NCI-H524 treated with DMSO at 0.1 percent for 48 hours (cell line): ENCODE results near the gene CCDC188.

Experiments
- DNase-seq: peaks from one replicate; lab custom pipeline; 2025; lab: John Stamatoyannopoulos, UW

CCDC188 gene

DNA sequence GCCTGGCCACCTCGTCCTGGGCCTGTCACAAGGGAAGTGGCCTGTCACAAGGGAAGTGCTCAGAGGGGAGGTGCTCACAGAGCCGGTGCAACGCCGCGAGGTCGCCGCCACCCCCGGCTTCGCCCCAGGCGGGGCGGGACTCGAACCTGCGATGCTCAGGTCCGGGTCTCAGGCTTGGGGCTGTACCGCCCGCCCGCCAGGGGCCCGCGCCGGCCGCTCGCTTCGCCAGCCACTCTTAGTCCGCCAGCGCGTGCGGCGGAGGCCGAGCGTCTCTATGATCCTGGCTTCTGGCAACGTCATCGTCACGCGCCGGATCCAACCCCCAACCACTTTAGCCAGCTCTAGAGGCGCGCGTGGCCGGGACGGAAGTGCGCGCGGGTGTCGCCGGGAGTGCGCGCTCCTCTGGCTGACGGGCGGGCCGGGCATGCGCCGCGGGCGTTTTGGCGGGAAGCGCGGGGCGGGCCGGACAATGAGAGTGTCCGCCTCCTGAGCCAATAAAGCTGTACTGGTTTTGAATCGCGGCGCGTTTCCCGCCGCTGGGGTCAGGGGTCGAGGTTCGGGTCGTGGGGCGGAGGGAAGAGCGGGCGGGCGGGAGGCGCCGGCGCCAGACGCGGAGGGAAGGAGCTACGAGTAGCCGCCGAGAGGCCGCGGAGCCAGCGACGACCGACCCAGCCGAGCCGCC lies 33.8 kb downstream of the CCDC188 start, which contains the start of gene TRMT2A:
TSS of gene TRMT2A (minus strand) at position 276 of the 682 bp plus-strand sequence. CDS start 320 bp downstream, outside the sequence.
- peak; percentile 86 for DNase-seq

DNA sequence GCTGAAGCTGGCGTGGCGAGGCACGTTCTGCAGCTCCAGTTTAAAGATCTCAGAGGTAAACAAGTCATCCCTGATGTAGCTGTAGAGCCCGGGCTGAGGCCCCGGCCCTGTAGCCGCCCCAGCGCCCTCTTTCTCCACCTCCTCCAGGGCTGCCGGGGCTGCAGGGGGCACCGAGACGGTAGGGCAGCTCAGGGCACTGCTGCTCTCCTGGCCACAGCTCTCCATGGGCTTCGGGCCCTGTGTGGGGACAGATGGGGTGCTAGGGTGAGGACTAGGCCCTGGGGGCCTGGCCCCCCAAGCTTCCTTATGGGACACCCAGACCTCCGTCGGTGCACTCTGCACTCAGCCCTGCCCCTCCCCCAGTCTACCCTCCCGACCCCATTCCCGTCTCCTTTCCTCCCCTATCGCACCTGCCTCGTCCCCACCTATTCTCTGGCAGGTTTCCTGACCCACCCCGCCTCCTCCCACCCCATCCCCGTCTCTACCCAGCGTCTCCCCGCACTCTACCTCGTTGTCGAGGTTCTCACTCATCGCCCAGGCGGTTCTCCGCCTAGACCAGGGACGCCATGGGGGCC lies 34.4 kb downstream of the CCDC188 start:
- no peak for DNase-seq

DNA sequence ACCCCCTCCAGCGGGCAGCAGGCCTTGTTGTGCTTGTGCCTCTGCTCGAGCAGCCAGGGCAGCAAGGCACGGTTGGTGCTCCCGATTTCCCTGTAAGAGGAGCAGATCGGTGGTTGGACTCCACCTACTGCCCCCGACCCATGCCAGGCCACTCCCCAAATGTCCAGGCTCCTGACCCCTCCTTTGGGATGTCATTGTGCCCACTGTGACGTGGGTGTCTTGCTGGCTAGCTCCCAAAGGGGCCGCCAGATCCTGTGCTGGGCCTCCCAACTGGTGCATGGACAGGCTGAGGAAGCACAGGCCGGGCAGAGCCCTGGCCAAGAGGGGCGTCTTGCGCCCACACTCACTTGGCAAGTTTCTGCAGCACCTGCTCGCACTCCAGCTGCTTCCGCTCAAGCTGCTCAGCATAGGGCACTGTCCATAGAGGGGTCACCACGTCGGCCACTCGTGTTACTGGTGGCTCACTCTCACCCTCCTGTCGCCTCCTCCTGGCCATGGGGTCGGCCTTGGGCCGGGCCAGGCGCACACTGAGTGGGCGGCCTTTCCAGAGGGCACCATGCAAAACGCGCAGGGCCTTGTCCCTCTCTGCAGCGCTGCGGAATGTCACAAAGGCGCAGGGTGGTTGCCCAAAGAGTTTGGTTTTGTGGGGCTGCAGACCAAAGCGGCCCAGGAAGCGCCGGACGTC lies 35.0 kb downstream of the CCDC188 start, which contains the start of gene RANBP1:
TSS of gene RANBP1 (plus strand) at position 414 of the 685 bp plus-strand sequence. CDS start at position 495, 81 bp downstream.
- no peak for DNase-seq

DNA sequence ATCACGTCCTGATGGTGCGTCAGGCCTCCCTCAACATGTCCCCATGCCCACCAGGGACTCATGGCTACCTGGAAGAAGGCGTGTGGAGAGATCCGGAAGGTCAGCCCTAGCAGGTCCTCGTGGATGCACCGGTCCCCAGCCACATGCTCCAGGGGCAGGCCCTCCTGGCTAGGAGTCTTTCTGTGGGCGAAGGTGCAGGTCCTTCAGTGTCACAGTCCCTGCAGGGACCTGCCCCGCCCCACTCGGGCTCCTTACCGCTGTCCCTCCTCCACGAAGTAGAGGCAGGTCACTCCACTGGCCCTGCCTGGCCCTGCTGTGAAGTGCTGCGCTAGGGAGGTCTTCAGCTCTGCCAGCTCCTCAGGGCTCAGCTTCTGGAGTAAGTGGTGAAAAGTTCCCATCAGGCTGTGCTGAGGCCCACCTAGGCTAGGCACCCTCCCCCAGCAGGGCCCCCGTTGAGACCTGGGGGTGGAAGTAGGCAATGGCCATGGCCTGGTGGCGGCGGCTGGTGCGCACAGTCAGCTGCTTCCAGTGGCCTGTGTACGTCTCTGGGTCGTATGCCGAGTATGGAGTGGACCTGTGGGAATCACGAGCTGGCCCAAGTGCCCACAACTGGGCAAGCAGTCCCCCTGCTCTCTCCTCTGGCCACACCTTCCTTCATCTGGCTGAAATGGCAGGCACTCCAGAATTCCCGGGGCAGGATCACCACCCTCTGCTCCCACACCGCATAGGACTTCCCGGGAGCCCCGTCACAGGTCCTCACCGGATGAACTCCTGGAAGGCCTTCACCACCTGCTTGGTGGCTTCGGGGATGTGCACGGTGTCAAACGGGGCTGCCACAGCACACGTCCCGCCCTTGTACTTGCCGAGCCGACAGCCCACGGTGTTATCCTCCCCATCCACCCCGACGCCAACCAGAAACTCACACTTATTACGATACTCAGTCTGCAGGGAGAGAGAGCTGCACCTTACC lies 36.1 kb downstream of the CCDC188 start:
- no peak for DNase-seq

DNA sequence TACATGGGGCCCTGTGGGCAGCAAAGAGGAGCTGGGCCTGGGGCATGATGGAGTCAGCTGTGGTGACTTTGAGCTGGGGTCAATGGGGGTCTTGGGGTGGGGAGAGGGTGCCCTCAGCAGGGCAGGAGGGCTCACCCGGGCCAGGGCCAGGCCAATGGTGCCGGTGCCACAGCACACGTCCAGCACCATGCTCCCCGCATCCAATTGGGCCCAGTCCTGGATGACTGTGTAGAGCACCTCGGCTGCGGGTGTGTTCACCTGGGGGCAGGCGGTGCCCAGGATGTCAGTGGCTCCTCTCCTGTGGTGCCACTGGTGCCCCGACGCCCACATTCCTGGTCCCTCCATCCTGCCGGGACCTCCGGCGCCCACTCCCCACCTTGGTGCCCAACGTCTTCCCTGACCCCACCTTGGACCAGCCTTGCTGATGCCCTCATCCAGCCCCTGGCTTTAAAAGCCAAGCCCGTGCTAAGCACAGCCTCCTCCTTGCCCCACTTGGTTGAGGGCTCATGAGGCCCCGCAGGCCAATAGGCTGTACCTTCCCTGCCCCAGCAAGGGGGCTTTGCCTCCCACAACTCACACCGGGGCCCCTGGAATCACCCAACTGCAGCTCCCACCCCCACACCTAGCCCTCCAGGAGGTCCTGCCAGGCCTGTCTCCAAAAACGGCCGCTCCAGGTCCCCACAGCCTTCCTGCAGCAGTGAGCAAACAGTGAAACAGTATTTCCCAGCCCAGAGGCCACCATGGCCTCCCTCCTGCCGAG lies 37.1 kb downstream of the CCDC188 start:
- no peak for DNase-seq

DNA sequence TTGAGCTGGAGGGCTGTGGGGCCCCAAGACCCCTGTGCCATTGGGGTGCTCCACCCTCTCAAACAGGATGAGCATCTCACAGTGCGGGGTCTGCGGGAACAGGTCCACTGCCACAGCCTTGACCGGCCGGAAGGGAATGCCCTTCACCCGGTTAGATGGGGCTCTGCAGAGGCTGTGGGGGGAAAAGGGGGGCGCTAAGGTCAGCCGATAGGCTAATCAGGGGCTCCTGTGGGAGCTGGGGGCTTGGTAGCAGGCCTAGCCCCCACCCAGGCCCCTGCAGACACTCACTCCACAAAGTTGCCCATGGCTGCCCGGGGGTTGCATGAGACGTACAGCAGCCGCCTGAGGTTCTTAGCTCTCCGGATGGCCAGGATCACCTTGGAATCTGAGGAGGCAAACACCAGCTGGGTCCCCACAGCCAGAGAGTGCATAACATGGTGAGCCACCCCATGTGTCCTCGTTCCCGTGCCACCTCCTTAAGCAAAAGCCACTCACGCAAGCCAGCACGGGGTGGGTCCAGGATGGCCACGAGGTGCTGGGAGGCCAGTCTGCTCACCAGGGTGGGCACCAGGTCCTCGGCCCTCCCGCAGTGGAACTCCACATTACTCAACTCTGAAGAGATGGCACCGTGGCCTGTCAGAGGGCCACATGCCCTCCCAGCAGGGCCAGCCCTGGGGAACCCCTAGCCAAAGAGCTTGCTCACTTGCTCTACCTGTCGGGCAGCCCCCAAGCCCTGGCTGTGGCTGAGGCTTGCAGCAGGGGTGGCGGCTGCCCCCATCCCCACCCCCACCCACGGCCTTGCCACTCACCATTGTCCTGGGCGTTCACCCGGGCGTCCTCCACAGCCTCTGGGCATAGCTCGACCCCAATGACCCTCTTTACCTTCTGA lies 38.0 kb downstream of the CCDC188 start:
- no peak for DNase-seq

DNA sequence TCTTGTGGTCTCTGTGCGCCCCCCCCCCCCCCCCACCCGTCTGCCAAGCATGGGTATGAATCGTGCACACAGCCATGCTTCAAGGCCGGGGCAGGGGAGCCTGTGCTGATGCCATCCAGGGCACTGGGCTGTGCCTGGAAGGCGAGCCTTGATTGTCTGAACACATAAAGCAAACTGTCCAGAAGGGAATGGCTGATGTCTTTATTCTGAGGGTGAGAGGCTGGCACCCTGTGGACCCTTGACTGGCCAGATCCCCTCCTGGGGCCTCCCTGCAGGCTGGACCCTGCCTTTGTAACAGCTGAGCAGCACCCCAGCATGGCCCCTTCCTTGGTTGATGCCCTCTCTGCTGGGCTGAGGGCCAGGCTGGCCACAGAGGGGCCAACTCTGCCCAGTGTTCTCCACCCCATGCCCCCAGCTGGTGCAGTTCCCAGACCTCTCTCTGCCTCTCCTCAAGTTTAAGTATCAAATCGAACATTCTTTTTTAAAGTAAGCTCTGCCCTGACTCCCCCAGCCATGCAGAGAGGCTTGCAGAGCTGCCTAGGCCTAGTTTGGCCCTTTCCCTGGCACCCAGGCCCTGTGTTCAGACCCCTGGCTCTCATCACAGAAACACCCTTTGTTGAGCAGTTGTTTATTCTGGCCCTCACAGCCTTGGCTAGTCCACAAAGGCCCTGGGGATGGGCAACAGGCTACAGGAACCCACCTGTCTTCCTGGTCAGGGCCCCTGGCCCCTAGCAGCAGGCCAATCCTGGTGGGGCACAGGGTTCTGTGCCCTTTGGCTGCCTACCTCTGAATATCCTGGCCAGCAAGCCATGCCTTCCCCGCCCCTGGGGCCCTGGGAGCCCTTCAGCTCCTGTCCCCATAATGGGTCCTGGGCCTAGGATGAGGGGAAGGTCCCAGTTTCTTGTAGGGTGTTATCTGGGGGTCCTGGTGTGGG lies 38.9 kb downstream of the CCDC188 start:
- DNase-seq = no peak

DNA sequence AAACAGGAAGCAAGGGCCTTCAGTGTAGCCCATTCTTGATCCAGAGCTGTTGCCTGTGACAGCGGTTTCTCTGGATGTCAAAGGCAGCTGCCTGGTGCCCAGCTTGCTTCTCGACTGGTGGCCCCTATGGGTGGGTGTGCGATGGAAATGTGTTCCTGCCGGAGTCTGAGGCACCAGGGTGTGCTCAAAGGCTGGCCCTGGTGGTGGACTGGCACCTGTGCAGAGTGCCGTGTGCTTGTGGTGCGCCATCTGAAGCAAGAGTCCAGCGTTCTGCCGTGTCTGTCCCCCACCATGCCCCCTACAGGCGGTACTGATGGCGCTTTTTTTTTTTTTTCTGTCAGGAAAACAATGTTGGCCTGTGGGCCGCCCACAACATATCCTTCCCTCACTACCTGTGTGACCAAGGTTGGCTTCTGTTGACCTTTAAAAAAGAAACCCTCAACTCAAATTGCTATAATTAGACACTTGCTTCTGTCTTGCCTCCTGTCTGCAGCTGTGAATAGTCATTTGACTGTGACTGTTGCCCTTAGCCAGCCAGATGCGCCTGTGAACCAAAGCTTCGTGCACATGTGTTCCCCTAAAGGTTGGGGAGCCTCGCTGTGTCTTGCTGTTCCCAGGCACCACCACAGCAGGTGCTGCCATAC lies 39.7 kb downstream of the CCDC188 start:
- no peak for DNase-seq

DNA sequence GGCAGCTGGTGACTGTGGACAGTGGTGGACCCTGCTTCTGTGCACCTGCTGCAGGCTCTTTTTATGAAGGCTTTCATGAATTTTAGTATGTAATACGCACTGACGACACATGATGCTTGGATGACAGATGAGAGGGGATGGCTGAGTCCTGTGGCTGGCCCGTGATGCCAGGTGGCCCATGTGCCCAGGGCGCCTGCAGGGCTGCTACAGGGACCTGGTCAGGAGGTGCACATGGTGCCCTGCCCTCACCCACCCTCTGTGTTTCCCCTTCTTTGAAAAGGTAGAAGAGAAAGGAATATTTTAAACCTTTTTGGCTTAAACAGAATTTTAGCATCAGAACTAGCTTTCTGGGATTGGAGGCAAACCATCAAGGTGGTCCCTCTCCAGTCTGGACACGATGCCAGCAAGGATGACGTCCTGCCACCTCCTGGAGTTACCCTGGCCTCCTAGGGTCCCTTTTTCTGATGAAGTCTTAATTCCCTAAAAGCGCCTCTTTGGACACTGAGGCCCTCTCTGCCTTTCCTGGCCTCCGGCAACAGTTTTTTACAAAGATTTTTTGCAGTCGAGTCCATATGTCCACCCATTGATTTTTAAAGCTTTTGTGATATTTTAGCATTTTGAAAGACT lies 40.4 kb downstream of the CCDC188 start:
- no peak for DNase-seq

DNA sequence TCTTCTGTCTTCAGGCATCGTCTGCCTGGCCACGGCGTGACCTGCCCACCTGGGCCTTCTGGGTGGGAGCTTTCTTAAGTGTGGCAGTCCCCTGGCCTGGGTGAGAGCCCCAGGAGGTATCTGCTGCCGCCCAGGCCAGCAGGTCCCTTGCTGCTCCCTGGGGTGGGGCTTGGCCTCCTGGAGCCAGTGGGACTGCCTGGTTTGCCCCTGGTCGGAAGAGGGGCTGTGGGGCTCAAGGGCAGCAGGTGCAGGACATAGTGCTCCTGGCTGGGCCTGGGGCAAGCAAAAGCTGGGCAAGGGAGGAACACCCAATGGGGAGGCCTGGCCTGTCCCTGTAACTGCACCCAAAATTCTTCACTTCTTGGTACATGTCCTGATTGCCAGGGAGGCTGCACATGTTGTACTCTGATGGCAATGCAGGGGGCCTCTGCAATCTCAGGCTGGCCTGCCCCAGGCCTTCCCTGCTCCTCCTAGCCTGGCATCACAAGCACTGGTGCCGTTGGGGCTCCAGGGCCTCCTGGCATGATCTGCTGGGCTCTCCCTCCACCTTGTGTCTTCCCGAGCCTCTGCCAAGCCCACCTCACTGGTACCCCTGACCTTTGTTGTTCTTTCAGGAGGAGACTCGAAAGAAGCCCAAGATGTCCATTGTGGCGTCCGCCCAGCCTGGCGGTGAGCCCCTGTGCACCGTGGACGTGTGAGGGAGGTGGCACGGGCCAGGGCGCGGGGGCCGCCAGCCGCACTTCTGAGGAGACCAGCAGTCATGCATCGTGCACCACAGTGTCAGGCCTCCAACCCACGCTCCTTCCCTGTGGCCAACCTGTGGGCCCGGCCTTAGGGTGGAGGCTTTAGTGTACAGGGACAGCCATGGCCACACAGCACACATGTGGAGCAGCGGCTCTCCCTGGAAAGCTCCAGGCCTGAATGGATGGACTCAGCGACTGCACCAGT lies 41.2 kb downstream of the CCDC188 start:
- DNase-seq = no peak

DNA sequence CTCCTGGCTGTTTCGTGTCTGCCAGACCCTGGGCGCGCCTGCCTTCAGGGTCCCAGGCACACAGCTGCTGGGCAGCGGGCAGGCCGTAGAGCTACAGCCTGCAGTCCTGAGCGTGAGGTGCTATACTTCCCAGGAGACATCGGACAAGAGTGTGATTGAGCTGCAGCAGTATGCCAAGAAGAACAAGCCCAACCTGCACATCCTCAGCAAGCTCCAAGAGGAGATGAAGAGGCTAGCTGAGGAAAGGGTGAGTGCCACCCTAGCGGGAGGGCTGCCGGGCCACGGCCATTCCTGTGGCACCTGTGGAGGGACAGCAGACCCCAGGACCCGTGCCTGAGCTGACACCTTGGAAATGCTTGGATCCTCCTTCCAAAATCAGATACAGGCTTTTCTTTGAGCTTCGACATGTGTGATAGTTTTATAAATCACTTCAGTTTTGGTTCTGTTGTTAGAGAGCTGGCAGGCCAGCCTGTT lies 42.1 kb downstream of the CCDC188 start:
- no peak for DNase-seq

DNA sequence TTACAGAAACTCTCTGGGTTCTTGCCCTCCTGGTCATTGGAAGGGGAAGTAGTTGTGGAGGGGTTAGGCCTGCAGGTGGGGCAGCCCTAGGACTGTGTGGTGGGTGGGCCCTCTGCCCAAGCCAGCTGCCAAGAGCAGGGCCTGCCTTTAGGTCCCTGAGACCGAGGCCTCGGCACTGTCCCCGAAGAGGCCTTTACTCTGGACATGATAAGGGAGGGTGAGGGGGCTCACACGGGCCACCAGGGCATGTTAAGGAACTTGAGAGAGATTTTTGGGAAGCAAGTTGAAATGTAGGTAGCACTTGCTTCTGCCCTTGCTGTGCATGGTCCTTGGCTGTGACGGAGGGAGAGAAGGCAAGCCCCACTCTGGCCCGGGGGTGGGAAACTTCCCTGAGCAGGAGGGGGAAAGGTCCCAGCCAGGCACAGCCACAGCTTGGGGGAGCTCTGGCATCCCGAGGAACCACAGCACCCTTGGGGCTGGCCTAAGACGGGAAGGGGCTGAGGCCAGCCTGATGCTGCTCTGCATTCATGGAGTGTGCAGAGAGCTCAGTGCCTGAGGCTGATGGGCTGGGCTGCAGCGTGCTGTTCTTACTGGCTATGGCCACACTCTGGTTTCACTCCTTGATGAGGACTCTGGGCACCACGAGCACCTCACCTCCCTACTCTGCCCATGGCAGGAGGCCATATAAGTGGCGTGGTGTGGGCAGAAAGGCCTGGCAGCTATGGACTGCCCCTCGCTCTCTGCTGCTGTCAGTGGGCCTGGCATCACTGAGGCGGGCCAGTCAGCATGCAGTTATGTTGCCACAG lies 42.7 kb downstream of the CCDC188 start:
- no peak for DNase-seq

DNA sequence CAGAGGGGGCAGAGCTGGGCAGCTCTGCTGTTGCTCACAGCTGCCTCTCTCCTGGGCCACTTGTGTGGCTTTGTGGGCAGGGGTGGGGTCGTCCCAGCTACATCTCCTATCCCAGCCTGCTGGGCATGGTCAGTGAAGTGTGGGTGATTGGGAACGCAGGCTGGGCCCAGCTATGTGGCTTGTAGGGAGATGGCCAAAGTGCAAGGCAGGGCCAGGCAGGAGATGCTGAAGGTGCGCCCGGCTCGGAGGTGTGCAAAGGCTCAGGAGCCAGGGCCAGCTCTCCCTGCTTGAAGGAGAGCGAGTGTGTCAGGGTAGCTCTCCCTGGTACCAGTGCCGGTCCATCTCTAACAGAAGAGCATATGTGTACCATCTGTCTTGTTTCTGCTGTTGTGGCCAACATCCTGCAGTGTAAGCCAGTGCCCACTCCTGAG lies 43.4 kb downstream of the CCDC188 start:
- no peak for DNase-seq

DNA sequence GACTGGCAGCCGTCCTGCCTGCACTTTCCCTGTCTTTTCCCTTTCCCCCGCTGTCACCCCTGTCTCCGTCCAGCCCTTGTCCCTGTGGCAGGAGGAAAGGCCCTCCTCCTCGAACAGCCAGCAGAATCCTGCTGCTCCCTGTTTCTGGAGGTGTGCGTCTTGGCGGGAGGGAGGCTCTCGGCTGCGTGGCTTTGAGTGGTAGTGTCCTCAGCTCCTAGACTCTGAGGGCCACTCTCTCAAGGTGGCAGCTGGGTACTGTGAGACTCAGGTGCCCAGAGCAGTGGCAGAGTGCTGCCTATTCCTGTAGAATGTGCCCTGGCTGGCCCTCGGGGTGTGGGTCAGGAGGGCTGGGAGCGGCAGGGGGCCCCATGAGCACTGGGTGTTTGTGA lies 44.0 kb downstream of the CCDC188 start:
- DNase-seq = no peak

DNA sequence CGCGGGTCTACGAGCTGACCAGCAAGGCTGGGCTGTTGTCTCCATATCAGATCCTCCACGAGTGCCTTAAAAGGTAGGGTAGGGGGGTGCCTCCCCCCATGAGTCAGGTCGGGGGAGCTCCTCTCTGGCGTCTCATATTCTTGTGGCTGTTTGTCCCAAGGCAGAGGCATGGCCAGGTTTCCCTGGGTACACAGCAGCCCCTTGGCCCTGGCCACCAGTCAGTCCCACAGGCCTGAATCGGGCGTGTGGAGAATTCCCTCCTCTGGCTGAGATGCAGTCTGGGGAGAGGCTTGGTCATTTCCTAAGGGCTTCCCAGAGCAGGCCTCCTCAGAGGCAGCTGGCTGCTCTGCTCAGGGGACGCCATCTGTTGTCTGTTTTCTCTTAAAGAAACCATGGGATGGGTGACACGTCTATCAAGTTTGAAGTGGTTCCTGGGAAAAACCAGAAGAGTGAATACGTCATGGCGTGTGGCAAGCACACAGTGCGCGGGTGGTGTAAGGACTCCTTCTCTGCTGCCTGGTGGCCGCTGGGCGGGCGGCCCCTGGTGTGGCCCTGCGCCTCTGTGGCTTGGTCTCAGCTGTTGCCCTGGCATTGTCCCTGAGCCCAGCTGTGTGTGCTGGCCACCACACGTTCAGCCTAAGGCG lies 44.5 kb downstream of the CCDC188 start:
- peak; percentile 87 for DNase-seq
